Gastrocnemius medialis (tissue), 4 donors: Measurements from ENCODE around the gene CD3E. TPM values are rescaled to one million over a fixed set of nuclear protein-coding genes. Genes with fewer than 3 reads are reported as not detected.

Experiments used
- ATAC-seq, 2 donors: fragments of 150-250 bp; one replicate each; pipeline ENCODE4 v1.9.1; 2016
- DNase-seq, 2 donors: peaks; one replicate each; pipeline ENCODE4 v3.0.0-alpha.2; 2019
- H3K27ac ChIP-seq, 4 donors: fragments of 200-600 bp; sonication (generic); 1 replicate in 1 of 4; 2 replicates in 3 of 4; pipeline ENCODE4 v1.5.1; 2016 to 2018; ENCODE audit warnings: mild to moderate bottlenecking in 2 of 4, moderate library complexity in 1 of 4
- H3K27me3 ChIP-seq, 3 donors: fragments of 200-600 bp; sonication (generic) in 2 of 3; 1 replicate in 1 of 3; 2 replicates in 2 of 3; pipeline versions ENCODE4 v1.5.1 to v1.6.0; 2016 to 2019; ENCODE audit warnings: mild to moderate bottlenecking in 1 of 3, moderate library complexity in 1 of 3
- H3K36me3 ChIP-seq, 2 donors: fragments of 200-600 bp; sonication (generic) in 1 of 2; one replicate each; pipeline ENCODE4 v1.5.1; 2017 to 2018
- H3K4me1 ChIP-seq, 2 donors: fragments of 200-600 bp; sonication (generic) in 1 of 2; one replicate each; pipeline ENCODE4 v1.5.1; 2016 to 2017; ENCODE audit warnings: mild to moderate bottlenecking in 2 of 2
- H3K4me3 ChIP-seq, 4 donors: fragments of 200-600 bp; sonication (generic) in 3 of 4; 1 replicate in 1 of 4; 2 replicates in 3 of 4; pipeline ENCODE4 v1.5.1; 2016 to 2019; ENCODE audit warnings: mild to moderate bottlenecking in 2 of 4
- H3K9me3 ChIP-seq, 3 donors: fragments of 200-600 bp; sonication (generic) in 2 of 3; 1 replicate in 1 of 3; 2 replicates in 2 of 3; pipeline ENCODE4 v1.5.1; 2016 to 2019
- CTCF ChIP-seq, 5 experiments: fragments of 450-650 bp in 3 of 5; fragments of 200-600 bp in 2 of 5; sonication (generic) in 2 of 5; IDR thresholded peaks in 4 of 5; conservative IDR thresholded peaks in 1 of 5; 1 replicate in 4 of 5; 2 replicates in 1 of 5; pipeline ENCODE4 v1.5.1; 2016 to 2019; ENCODE audit warnings: antibody characterized with exemption in 5 of 5, mild to moderate bottlenecking in 3 of 5, moderate library complexity in 3 of 5
- POLR2A ChIP-seq, 2 donors: fragments of 450-650 bp; IDR thresholded peaks; one replicate each; pipeline ENCODE4 v1.6.1; 2017; ENCODE audit warnings: antibody characterized with exemption in 2 of 2, mild to moderate bottlenecking in 2 of 2, moderate library complexity in 2 of 2
- in situ Hi-C, 4 donors: fragments of 200-750 bp; cut with MboI; loops; one replicate each; pipeline versions ENCODE4 v1.15.0 to v1.8.0; 2017; ENCODE audit warnings: low sequenced_read_pairs in 4 of 4
- intact Hi-C: fragments of 100-400 bp; cut with DNase I; formaldehyde crosslinking; loops from one replicate; pipeline ENCODE4 v1.15.1; 2023; ENCODE audit warnings: low total_unique reads
- total RNA-seq, 4 donors: library from RNA; depleted of rRNA; stranded (reverse); fragments of >200 nt; gene quantifications; one replicate each; pipeline versions ENCODE4 v1.1.0 to v1.2.3, GENCODE V29; 2016

Gene CD3E
- total RNA-seq, 4 donors from 2014 or later = 0.42 to 0.51 TPM; not detected in 2

DNA sequence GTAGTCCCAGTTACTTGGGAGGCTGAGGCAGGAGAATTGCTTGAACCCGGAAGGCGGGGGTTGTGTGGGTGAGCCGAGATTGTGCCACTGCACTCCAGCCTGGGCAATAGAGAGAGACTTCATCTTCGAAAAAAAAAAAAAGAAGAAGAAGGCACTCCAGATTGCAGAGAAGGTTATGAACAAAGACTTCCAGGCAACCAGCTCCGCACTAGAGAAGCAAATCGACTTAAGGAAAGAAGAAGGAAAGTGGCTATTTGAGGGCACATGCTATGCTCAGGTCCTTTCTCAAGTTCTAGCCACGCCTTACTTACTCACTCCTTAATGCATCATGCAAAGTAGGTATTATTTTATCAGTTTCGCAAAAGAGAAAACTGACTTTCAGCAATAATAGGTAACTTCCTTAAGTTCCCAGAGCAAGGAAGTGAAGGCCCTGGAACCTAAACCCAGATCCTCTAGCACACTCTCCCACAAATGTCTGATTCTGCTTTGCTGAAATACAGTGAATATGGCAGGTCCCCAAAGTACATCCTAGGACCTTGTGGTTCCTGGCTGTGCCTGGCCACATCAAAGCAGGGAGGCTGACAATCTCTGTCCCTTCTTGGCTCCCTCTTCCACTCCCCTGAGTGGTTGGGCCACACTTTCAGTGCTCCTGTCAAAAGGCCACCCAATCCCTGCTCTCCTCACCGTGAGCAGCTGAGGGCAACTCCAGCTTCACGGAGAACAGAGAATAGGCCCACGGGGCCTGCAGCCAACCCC lies 14.2 kb downstream of the CD3E start:
- no peaks in the 10 kb centered on the region for H3K4me1 ChIP-seq
- no peak for TF ChIP-seq POLR2A (IDR thresholded peaks at IDR 0.05)
- no peak for TF ChIP-seq CTCF (IDR thresholded peaks at IDR 0.05 in 4 of 5, conservative IDR thresholded peaks at IDR 0.05 in 1 of 5)
- peaks cover 2 to 17% (median 5%) of the 10 kb centered on the region in 3 donors for H3K27me3 ChIP-seq

GRCh38 chr11:118319337-118319707 lies 14.8 kb downstream of the CD3E start:
- Histone ChIP-seq H3K27me3 (peaks cover 0 to 11% (median 3%) of the 10 kb centered on the region in 3 donors), H3K36me3 (no peaks in the 10 kb centered on the region), H3K4me1 (no peaks in the 10 kb centered on the region), H3K9me3 (no peaks in the 10 kb centered on the region), H3K4me3 (no peak overlapping the region), H3K27ac (no peak overlapping the region)
- ATAC-seq (no peak), DNase-seq (no peak)
- TF ChIP-seq POLR2A (IDR thresholded peaks at IDR 0.05) = no peak
- intact Hi-C loops (no loop called here), in situ Hi-C loops (no loop called here)

More for the DNA sequence above, 14.2 kb downstream of the CD3E start:
- in situ Hi-C loops = no loop called here
- ATAC-seq (no peak), DNase-seq (no peak)
- H3K4me3 ChIP-seq = no peak overlapping the region
- H3K27ac ChIP-seq = no peak overlapping the region
- intact Hi-C loops = no loop called here
- H3K36me3 ChIP-seq = no peaks in the 10 kb centered on the region
- H3K9me3 ChIP-seq = no peaks in the 10 kb centered on the region

GRCh38 chr11:118320515-118320914 lies 16.0 kb downstream of the CD3E start:
- H3K4me1 ChIP-seq = no peaks in the 10 kb centered on the region
- in situ Hi-C loops = no loop called here
- no peak for DNase-seq
- intact Hi-C loops = no loop called here
- H3K9me3 ChIP-seq = no peaks in the 10 kb centered on the region
- no peak overlapping the region for H3K27ac ChIP-seq
- no peaks in the 10 kb centered on the region for H3K36me3 ChIP-seq
- H3K27me3 ChIP-seq = peaks cover 0 to 4% (median 3%) of the 10 kb centered on the region in 3 donors
- H3K4me3 ChIP-seq = no peak overlapping the region
- no peak for TF ChIP-seq CTCF (IDR thresholded peaks at IDR 0.05 in 4 of 5, conservative IDR thresholded peaks at IDR 0.05 in 1 of 5)
- TF ChIP-seq POLR2A (IDR thresholded peaks at IDR 0.05) = no peak
- no peak for ATAC-seq

DNA sequence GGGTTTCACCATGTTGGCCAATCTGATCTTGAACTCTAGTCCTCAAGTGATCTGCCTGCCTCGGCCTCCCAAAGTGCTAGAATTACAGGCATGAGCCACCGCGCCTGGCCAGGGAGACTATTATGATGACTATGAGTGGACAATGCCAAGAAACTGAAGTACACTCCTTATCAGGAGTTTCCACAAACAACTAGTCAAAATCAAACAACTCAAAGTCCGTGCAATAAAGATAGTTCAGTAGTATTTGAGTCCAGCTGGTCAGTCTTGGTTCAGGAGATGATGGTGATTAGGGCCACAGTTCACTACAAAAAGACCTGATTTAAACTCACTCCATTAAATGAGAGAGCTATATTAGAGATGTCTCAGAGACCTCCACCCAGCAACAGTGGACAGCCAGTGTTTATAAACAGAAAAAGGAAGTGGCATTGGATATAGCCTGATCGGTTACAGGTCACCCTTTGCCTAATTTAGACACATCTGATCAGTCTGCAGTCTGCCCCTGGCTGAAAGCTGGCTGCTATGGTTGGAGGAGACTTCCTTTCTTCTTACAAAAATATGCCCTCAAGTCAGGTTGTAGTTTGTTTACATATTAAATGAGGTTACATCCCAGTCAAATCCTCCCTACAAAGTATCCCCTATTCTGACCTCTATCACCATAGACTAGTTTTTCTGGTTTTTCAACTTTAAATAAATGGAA lies 17.0 kb downstream of the CD3E start:
- ATAC-seq (no peak), DNase-seq (no peak)
- Histone ChIP-seq H3K9me3 (no peaks in the 10 kb centered on the region), H3K4me1 (no peaks in the 10 kb centered on the region), H3K27me3 (peaks cover 0 to 4% (median 2%) of the 10 kb centered on the region in 3 donors), H3K36me3 (no peaks in the 10 kb centered on the region), H3K27ac (no peak overlapping the region), H3K4me3 (no peak overlapping the region)
- intact Hi-C loops = no loop called here
- in situ Hi-C loops = no loop called here
- TF ChIP-seq POLR2A (IDR thresholded peaks at IDR 0.05) (no peak), CTCF (IDR thresholded peaks at IDR 0.05 in 4 of 5, conservative IDR thresholded peaks at IDR 0.05 in 1 of 5) (no peak)

GRCh38 chr11:118322721-118323120 lies 18.2 kb downstream of the CD3E start:
- no peaks in the 10 kb centered on the region for H3K27me3 ChIP-seq
- ATAC-seq (no peak), DNase-seq (no peak)
- H3K9me3 ChIP-seq = no peaks in the 10 kb centered on the region
- H3K36me3 ChIP-seq = no peaks in the 10 kb centered on the region
- intact Hi-C loops = no loop called here
- no peak overlapping the region for H3K4me3 ChIP-seq
- no peak overlapping the region for H3K27ac ChIP-seq
- TF ChIP-seq POLR2A (IDR thresholded peaks at IDR 0.05) (no peak), CTCF (IDR thresholded peaks at IDR 0.05 in 4 of 5, conservative IDR thresholded peaks at IDR 0.05 in 1 of 5) (no peak)
- in situ Hi-C loops = no loop called here
- H3K4me1 ChIP-seq = no peaks in the 10 kb centered on the region
